Uterus (tissue), 2 donors: ENCODE results near the gene SLC43A3.

Experiments used
- POLR2A ChIP-seq, 2 donors: fragments of 450-650 bp; IDR thresholded peaks; one replicate each; pipeline ENCODE4 v1.6.1; 2016; ENCODE audit warnings: antibody characterized with exemption in 2 of 2, mild to moderate bottlenecking in 1 of 2, moderate library complexity in 1 of 2
- TF ChIP-seq, protein P1 (sequence below), 4 experiments: fragments of 200-600 bp in 2 of 4; fragments of 450-650 bp in 2 of 4; sonication (generic) in 2 of 4; IDR thresholded peaks; one replicate each; pipeline ENCODE4 v1.5.1; 2016 to 2019; ENCODE audit warnings: antibody characterized with exemption in 4 of 4, mild to moderate bottlenecking in 2 of 4, moderate library complexity in 1 of 4

DNA sequence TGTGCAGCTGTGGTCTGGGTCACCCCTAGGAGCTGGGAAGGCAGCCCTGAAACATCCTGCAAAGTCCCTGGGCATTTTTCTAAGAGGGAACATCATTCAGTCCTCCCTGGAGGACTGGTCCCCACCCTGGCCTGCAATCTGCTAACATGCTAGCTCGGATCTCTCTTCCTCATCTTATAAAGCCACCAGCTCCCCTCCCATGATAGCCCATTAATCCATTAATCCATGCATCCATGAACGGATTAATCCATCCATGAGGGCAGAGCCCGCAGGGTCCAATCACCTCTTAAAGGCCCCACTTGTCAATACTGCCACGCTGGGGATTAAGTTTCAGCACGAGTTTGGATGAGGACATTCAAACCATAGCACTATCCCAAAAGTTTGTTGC is 58.1 kb downstream of the SLC43A3 start:
- no peak for TF ChIP-seq POLR2A (IDR thresholded peaks at IDR 0.05)
- TF ChIP-seq, protein P1, sequence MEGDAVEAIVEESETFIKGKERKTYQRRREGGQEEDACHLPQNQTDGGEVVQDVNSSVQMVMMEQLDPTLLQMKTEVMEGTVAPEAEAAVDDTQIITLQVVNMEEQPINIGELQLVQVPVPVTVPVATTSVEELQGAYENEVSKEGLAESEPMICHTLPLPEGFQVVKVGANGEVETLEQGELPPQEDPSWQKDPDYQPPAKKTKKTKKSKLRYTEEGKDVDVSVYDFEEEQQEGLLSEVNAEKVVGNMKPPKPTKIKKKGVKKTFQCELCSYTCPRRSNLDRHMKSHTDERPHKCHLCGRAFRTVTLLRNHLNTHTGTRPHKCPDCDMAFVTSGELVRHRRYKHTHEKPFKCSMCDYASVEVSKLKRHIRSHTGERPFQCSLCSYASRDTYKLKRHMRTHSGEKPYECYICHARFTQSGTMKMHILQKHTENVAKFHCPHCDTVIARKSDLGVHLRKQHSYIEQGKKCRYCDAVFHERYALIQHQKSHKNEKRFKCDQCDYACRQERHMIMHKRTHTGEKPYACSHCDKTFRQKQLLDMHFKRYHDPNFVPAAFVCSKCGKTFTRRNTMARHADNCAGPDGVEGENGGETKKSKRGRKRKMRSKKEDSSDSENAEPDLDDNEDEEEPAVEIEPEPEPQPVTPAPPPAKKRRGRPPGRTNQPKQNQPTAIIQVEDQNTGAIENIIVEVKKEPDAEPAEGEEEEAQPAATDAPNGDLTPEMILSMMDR (IDR thresholded peaks at IDR 0.05), result no peak
